ENCODE measurements around the gene ANKRD44. TPM values are rescaled to one million over a fixed set of nuclear protein-coding genes. Genes with fewer than 3 reads are reported as not detected.
A peak's percentile ranks its signal among the peaks of the same experiment; 100 is the strongest.

The ANKRD44 gene
- total and polyA plus RNA-seq, 8 donors, result 23.2 to 52.6 (median 29.8) TPM

GRCh38 chr2:197163712-197164140 lies 146.9 kb downstream of the ANKRD44 start:
- Histone ChIP-seq H3K27me3 (no peaks in the 10 kb centered on the region), H3K36me3 (no peaks in the 10 kb centered on the region), H3K4me3 (no peak overlapping the region), H3K4me1 (peaks cover 7 to 41% of the 10 kb centered on the region in 2 donors), H3K27ac (no peak overlapping the region), H3K9me3 (no peaks in the 10 kb centered on the region)
- intact Hi-C loops (cut with DNase I), result no loop called here
- ATAC-seq (no peak), DNase-seq (peak in 1 of 4 donors; percentile 55)
- TF ChIP-seq CTCF (IDR thresholded peaks at IDR 0.05), result no peak

GRCh38 chr2:197161774-197162173 lies 148.8 kb downstream of the ANKRD44 start:
- H3K9me3 ChIP-seq, result no peaks in the 10 kb centered on the region
- peaks cover 5 to 41% of the 10 kb centered on the region in 2 donors for H3K4me1 ChIP-seq
- no peak for TF ChIP-seq CTCF (IDR thresholded peaks at IDR 0.05)
- ATAC-seq (no peak), DNase-seq (no peak)
- intact Hi-C loops (cut with DNase I), result no loop called here
- H3K27ac ChIP-seq, result no peak overlapping the region
- no peaks in the 10 kb centered on the region for H3K27me3 ChIP-seq
- H3K36me3 ChIP-seq, result no peaks in the 10 kb centered on the region
- H3K4me3 ChIP-seq, result no peak overlapping the region

GRCh38 chr2:197159661-197160211 lies 150.8 kb downstream of the ANKRD44 start:
- H3K27me3 ChIP-seq, result no peaks in the 10 kb centered on the region
- H3K4me1 ChIP-seq, result peaks cover 5 to 39% of the 10 kb centered on the region in 2 donors
- DNase-seq (no peak), ATAC-seq (peak; percentile 57)
- peak overlapping the region in 1 of 2 donors; percentile 6 for H3K27ac ChIP-seq
- no peaks in the 10 kb centered on the region for H3K36me3 ChIP-seq
- intact Hi-C loops (cut with DNase I), result no loop called here
- no peaks in the 10 kb centered on the region for H3K9me3 ChIP-seq
- H3K4me3 ChIP-seq, result no peak overlapping the region
- no peak for TF ChIP-seq CTCF (IDR thresholded peaks at IDR 0.05)

GRCh38 chr2:197158591-197159550 lies 151.7 kb downstream of the ANKRD44 start:
- Histone ChIP-seq H3K27ac (peak overlapping the region in 1 of 2 donors; percentile 26), H3K4me3 (no peak overlapping the region), H3K9me3 (no peaks in the 10 kb centered on the region), H3K4me1 (peaks cover 5 to 38% of the 10 kb centered on the region in 2 donors), H3K36me3 (no peaks in the 10 kb centered on the region), H3K27me3 (no peaks in the 10 kb centered on the region)
- ATAC-seq, result peak; percentile 30
- TF ChIP-seq CTCF (IDR thresholded peaks at IDR 0.05), result no peak
- intact Hi-C loops (cut with DNase I), result no loop called here
- no peak for DNase-seq

GRCh38 chr2:197157879-197158537 lies 152.6 kb downstream of the ANKRD44 start:
- H3K4me1 ChIP-seq, result peaks cover 5 to 47% of the 10 kb centered on the region in 2 donors
- no peaks in the 10 kb centered on the region for H3K36me3 ChIP-seq
- H3K27ac ChIP-seq, result peak overlapping the region in 1 of 2 donors; percentile 26
- ATAC-seq (no peak), DNase-seq (no peak)
- H3K4me3 ChIP-seq, result no peak overlapping the region
- intact Hi-C loops (cut with DNase I), result no loop called here
- H3K27me3 ChIP-seq, result no peaks in the 10 kb centered on the region
- H3K9me3 ChIP-seq, result no peaks in the 10 kb centered on the region
- no peak for TF ChIP-seq CTCF (IDR thresholded peaks at IDR 0.05)

All from left lung (tissue), 10 donors.